Spleen (tissue), 11 donors: ENCODE data around the gene MED29. TPM values are rescaled to one million over a fixed set of nuclear protein-coding genes. Genes with fewer than 3 reads are reported as not detected.

Experiments
- DNase-seq: peaks from one replicate; pipeline ENCODE4 v3.0.0-alpha.2; 2020
- H3K27ac ChIP-seq, 8 donors: fragments of 200-600 bp; sonication (generic) in 7 of 8; 1 replicate in 4 of 8; 2 replicates in 4 of 8; pipeline versions ENCODE4 v1.5.0 to v1.8.0; 2016 to 2021; ENCODE audit warnings: inconsistent platforms in 4 of 8, mild to moderate bottlenecking in 4 of 8, moderate library complexity in 1 of 8
- H3K27me3 ChIP-seq, 7 donors: fragments of 200-600 bp; sonication (generic) in 6 of 7; replicated peaks in 1 of 7; 1 replicate in 4 of 7; 2 replicates in 3 of 7; pipeline versions ENCODE4 v1.5.0 to v1.8.0; 2016 to 2021; ENCODE audit warnings: inconsistent platforms in 3 of 7, mild to moderate bottlenecking in 1 of 7
- H3K36me3 ChIP-seq, 6 donors: fragments of 200-600 bp; sonication (generic) in 5 of 6; 1 replicate in 4 of 6; 2 replicates in 2 of 6; pipeline versions ENCODE4 v1.5.0 to v1.8.0; 2016 to 2021; ENCODE audit warnings: inconsistent platforms in 2 of 6
- H3K4me1 ChIP-seq, 6 donors: fragments of 200-600 bp; sonication (generic) in 5 of 6; 1 replicate in 3 of 6; 2 replicates in 3 of 6; pipeline versions ENCODE4 v1.5.0 to v1.8.0; 2016 to 2021; ENCODE audit warnings: inconsistent platforms in 3 of 6
- H3K4me3 ChIP-seq, 8 donors: fragments of 200-600 bp; sonication (generic) in 7 of 8; 1 replicate in 4 of 8; 2 replicates in 4 of 8; pipeline versions ENCODE4 v1.5.0 to v1.8.0; 2016 to 2021; ENCODE audit warnings: inconsistent platforms in 4 of 8, mild to moderate bottlenecking in 4 of 8, moderate library complexity in 2 of 8
- H3K9me3 ChIP-seq, 8 donors: fragments of 200-600 bp; sonication (generic) in 7 of 8; 1 replicate in 4 of 8; 2 replicates in 4 of 8; pipeline versions ENCODE4 v1.5.0 to v1.8.0; 2016 to 2021; ENCODE audit warnings: inconsistent platforms in 4 of 8
- CTCF ChIP-seq, 11 experiments: fragments of 200-600 bp in 7 of 11; fragments of 450-650 bp in 4 of 11; sonication (generic) in 4 of 11; IDR thresholded peaks in 8 of 11; conservative IDR thresholded peaks in 3 of 11; 1 replicate in 7 of 11; 2 replicates in 4 of 11; pipeline versions ENCODE4 v1.4.0 to v1.8.0; 2016 to 2021; ENCODE audit warnings: antibody characterized with exemption in 11 of 11, inconsistent platforms in 4 of 11, mild to moderate bottlenecking in 1 of 11
- POLR2A ChIP-seq, 3 donors: fragments of 450-650 bp; IDR thresholded peaks; one replicate each; pipeline ENCODE4 v1.5.1; 2017; ENCODE audit warnings: antibody characterized with exemption in 3 of 3, mild to moderate bottlenecking in 1 of 3
- POLR2AphosphoS5 ChIP-seq, 3 donors: sonication (generic); formaldehyde crosslinking; IDR thresholded peaks; one replicate each; pipeline ENCODE4 v1.5.1; 2017; ENCODE audit warnings: antibody characterized with exemption in 3 of 3
- WGBS, 5 donors: extraction: QIAGEN DNeasy Blood & Tissue Kit in 3 of 5; methylation state at CpG; one replicate each; pipeline versions ENCODE4 v1.1.5 to v1.1.7; 2013 to 2018; 5-methylcytosine and 5-hydroxymethylcytosine counted together
- intact Hi-C: fragments of 100-400 bp; cut with DNase I; formaldehyde crosslinking; loops from one replicate; pipeline ENCODE4 v1.15.0; 2023; ENCODE audit warnings: low total_unique reads
- polyA plus RNA-seq, 3 donors: library from polyadenylated mRNA; stranded (reverse); fragments of 200-250 nt; gene quantifications; one replicate each; pipeline ENCODE4 v1.2.1, GENCODE V29; 2013
- total RNA-seq, 7 donors: library from RNA; depleted of rRNA in 3 of 7; stranded (reverse); fragments of >200 nt in 3 of 7; fragmentation: NEBNext Ultra II Directional in 4 of 7; extraction: Animal tissue kit (Norgen Biotek cat#: 25700) in 4 of 7; gene quantifications; one replicate each; pipeline versions ENCODE4 v1.1.0 to v1.2.1, GENCODE V29; 2016 to 2021
- donor health status: healthy with polysubstance abuse.
- donor health status: DM: no; HTN: no; CAD: no; lungs with moderate emphysema.
- donor health status: DM: no; HTN: no; CAD: no.
- donor health status: Bipolar disorder and iron deficiency.
- donor health status: healthy.
- donor health status: DM: no; HTN: no; CAD: no.
- donor health status: DM: yes; HTN: yes; CAD: no.

Gene MED29
- total and polyA plus RNA-seq, 10 donors = 15.5 to 45.7 (median 30.4) TPM

GRCh38 chr19:39370735-39371134 is 20.4 kb upstream of the MED29 start:
- DNase-seq = no peak
- Histone ChIP-seq H3K9me3 (no peaks in the 10 kb centered on the region), H3K4me1 (peaks cover 0 to 65% (median 27%) of the 10 kb centered on the region in 6 donors), H3K36me3 (peaks cover 0 to 100% (median 40%) of the 10 kb centered on the region in 6 donors), H3K27me3 (no peaks in the 10 kb centered on the region), H3K27ac (peak overlapping the region in 6 of 8 donors; percentile 20 to 91 (median 72)), H3K4me3 (no peak overlapping the region)
- TF ChIP-seq POLR2AphosphoS5 (IDR thresholded peaks at IDR 0.05) = no peak
- TF ChIP-seq POLR2A (IDR thresholded peaks at IDR 0.05) = no peak
- TF ChIP-seq CTCF (IDR thresholded peaks at IDR 0.05 in 8 of 11, conservative IDR thresholded peaks at IDR 0.05 in 3 of 11) = no peak
- 94 to 96% (median 95%) methylated on average over 5 of the region's 5 CpGs for WGBS, 5 donors
- intact Hi-C loops = no loop called here

- H3K36me3 ChIP-seq = peaks cover 3 to 100% (median 52%) of the 10 kb centered on the region in 6 donors
- no peak for TF ChIP-seq POLR2A (IDR thresholded peaks at IDR 0.05)
- peak in 2 of 3 donors; percentile 72 to 74 for TF ChIP-seq POLR2AphosphoS5 (IDR thresholded peaks at IDR 0.05)
- TF ChIP-seq CTCF (IDR thresholded peaks at IDR 0.05 in 8 of 11, conservative IDR thresholded peaks at IDR 0.05 in 3 of 11) = peak in 1 of 11 experiments; percentile 5
- no peak for DNase-seq
- peaks cover 0 to 65% (median 27%) of the 10 kb centered on the region in 6 donors for H3K4me1 ChIP-seq
- peak overlapping the region; percentile 51 to 91 (median 88) for H3K27ac ChIP-seq
- H3K27me3 ChIP-seq = no peaks in the 10 kb centered on the region
- WGBS, 5 donors = 48 to 76% (median 64%) methylated on average over 8 of the region's 8 CpGs
- intact Hi-C loops = no loop called here
- H3K4me3 ChIP-seq = no peak overlapping the region
- no peaks in the 10 kb centered on the region for H3K9me3 ChIP-seq
These were observed 19.0 kb upstream of the MED29 start for GRCh38 chr19:39372047-39372802.

- TF ChIP-seq CTCF (IDR thresholded peaks at IDR 0.05 in 8 of 11, conservative IDR thresholded peaks at IDR 0.05 in 3 of 11) (no peak), POLR2AphosphoS5 (IDR thresholded peaks at IDR 0.05) (no peak), POLR2A (IDR thresholded peaks at IDR 0.05) (no peak)
- 61 to 83% (median 77%) methylated on average over 2 of the region's 2 CpGs for WGBS, 5 donors
- peaks cover 0 to 64% (median 27%) of the 10 kb centered on the region in 6 donors for H3K4me1 ChIP-seq
- H3K27me3 ChIP-seq = no peaks in the 10 kb centered on the region
- intact Hi-C loops = no loop called here
- peaks cover 6 to 100% (median 59%) of the 10 kb centered on the region in 6 donors for H3K36me3 ChIP-seq
- no peak for DNase-seq
- H3K9me3 ChIP-seq = no peaks in the 10 kb centered on the region
- peak overlapping the region; percentile 51 to 91 (median 88) for H3K27ac ChIP-seq
- no peak overlapping the region for H3K4me3 ChIP-seq
These were observed 18.2 kb upstream of the MED29 start for GRCh38 chr19:39372941-39373340.

- Histone ChIP-seq H3K27me3 (no peaks in the 10 kb centered on the region), H3K27ac (peak overlapping the region in 2 of 8 donors; percentile 2 to 88), H3K4me1 (peaks cover 0 to 44% (median 21%) of the 10 kb centered on the region in 6 donors), H3K9me3 (no peaks in the 10 kb centered on the region), H3K4me3 (no peak overlapping the region), H3K36me3 (peaks cover 15 to 100% (median 71%) of the 10 kb centered on the region in 6 donors)
- no peak for TF ChIP-seq POLR2AphosphoS5 (IDR thresholded peaks at IDR 0.05)
- no peak for TF ChIP-seq CTCF (IDR thresholded peaks at IDR 0.05 in 8 of 11, conservative IDR thresholded peaks at IDR 0.05 in 3 of 11)
- TF ChIP-seq POLR2A (IDR thresholded peaks at IDR 0.05) = no peak
- intact Hi-C loops = no loop called here
- DNase-seq = no peak
These were observed 15.2 kb upstream of the MED29 start for GRCh38 chr19:39375929-39376328.
